GM23338 (cell line): ENCODE results near the gene OLIG1. TPM values are rescaled to one million over a fixed set of nuclear protein-coding genes. Genes with fewer than 3 reads are reported as not detected.

Experiments
- ATAC-seq: fragments of 200-7000 bp; cut with Tn5 transposase; 3 replicates; pipeline ENCODE4 v1.9.1; 2020
- DNase-seq: peaks from one replicate; pipeline ENCODE4 v3.0.0-alpha.2; 2015; ENCODE audit warnings: low spot score
- H2AFZ ChIP-seq: fragments of 200-600 bp; sonication (generic); 2 replicates; pipeline ENCODE4 v1.8.0; 2016; ENCODE audit warnings: antibody characterized with exemption, mild to moderate bottlenecking, moderate library complexity
- H3F3A ChIP-seq: fragments of 200-600 bp; sonication (generic); replicated peaks from 2 replicates; pipeline ENCODE4 v1.8.0; 2017; ENCODE audit warnings: antibody characterized with exemption, mixed run types, low read depth
- H3K27ac ChIP-seq: fragments of 200-600 bp; sonication (generic); 2 replicates; pipeline ENCODE4 v1.6.1; 2016; ENCODE audit warnings: low read depth
- H3K27me3 ChIP-seq: fragments of 200-600 bp; sonication (generic); 2 replicates; pipeline ENCODE4 v1.8.0; 2016; ENCODE audit warnings: mild to moderate bottlenecking, mixed run types, moderate library complexity; ENCODE audit not compliant: insufficient read depth
- H3K36me3 ChIP-seq: fragments of 200-600 bp; sonication (generic); 2 replicates; pipeline ENCODE4 v1.8.0; 2016; ENCODE audit warnings: mild to moderate bottlenecking; ENCODE audit not compliant: insufficient read depth
- H3K4me1 ChIP-seq: fragments of 200-600 bp; sonication (generic); 2 replicates; pipeline ENCODE4 v1.8.0; 2016; ENCODE audit warnings: mild to moderate bottlenecking, moderate library complexity; ENCODE audit not compliant: insufficient read depth
- H3K4me2 ChIP-seq: fragments of 200-600 bp; sonication (generic); 2 replicates; pipeline ENCODE4 v1.7.1; 2017; ENCODE audit warnings: mixed run types
- H3K4me3 ChIP-seq: fragments of 200-600 bp; sonication (generic); 2 replicates; pipeline ENCODE4 v1.6.1; 2016; ENCODE audit warnings: mixed run types
- H3K79me2 ChIP-seq: fragments of 200-600 bp; sonication (generic); replicated peaks from 2 replicates; pipeline ENCODE4 v1.8.0; 2017; ENCODE audit warnings: mild to moderate bottlenecking; ENCODE audit not compliant: insufficient read depth
- H3K9me2 ChIP-seq: fragments of 200-600 bp; sonication (generic); 2 replicates; pipeline ENCODE4 v1.8.0; 2017; ENCODE audit not compliant: insufficient read depth
- H4K20me1 ChIP-seq: fragments of 200-600 bp; sonication (generic); replicated peaks from 2 replicates; pipeline ENCODE4 v1.8.0; 2017; ENCODE audit warnings: mild to moderate bottlenecking; ENCODE audit not compliant: insufficient read depth
- H3K27ac Mint-ChIP-seq: 2 replicates; pipeline ENCODE4 v1.8.0; 2020; ENCODE audit warnings: inconsistent platforms, mild to moderate bottlenecking, moderate library complexity, mixed read lengths
- H3K27me3 Mint-ChIP-seq: 3 replicates; pipeline ENCODE4 v1.8.0; 2022; ENCODE audit warnings: low read depth, mild to moderate bottlenecking, moderate library complexity, mixed read lengths, inconsistent platforms; ENCODE audit not compliant: insufficient read depth, poor library complexity
- H3K36me3 Mint-ChIP-seq: 3 replicates; pipeline ENCODE4 v1.8.0; 2021; ENCODE audit warnings: low read depth, mild to moderate bottlenecking, inconsistent platforms, moderate library complexity, mixed read lengths
- H3K4me1 Mint-ChIP-seq: 3 replicates; pipeline ENCODE4 v1.8.0; 2020; ENCODE audit warnings: mild to moderate bottlenecking, inconsistent platforms, mixed read lengths
- H3K4me3 Mint-ChIP-seq: 3 replicates; pipeline ENCODE4 v1.8.0; 2021; ENCODE audit warnings: moderate library complexity, mild to moderate bottlenecking, inconsistent platforms, mixed read lengths
- H3K9me3 Mint-ChIP-seq: 3 replicates; pipeline ENCODE4 v1.8.0; 2020; ENCODE audit warnings: moderate library complexity, mild to moderate bottlenecking, inconsistent platforms, mixed read lengths
- ETS1 ChIP-seq: IDR thresholded peaks from 2 replicates; pipeline ENCODE4 v1.6.1; 2016; ENCODE audit warnings: antibody characterized with exemption
- EZH2 ChIP-seq: fragments of 200-600 bp; sonication (generic); IDR thresholded peaks from one replicate; pipeline ENCODE4 v1.8.0; 2017; ENCODE audit warnings: antibody characterized with exemption, mild to moderate bottlenecking, low read depth; ENCODE audit not compliant: unreplicated experiment
- EZH2phosphoT487 ChIP-seq: fragments of 200-600 bp; sonication (generic); IDR thresholded peaks from one replicate; pipeline ENCODE4 v1.8.1; 2018; ENCODE audit warnings: antibody characterized with exemption; ENCODE audit not compliant: unreplicated experiment
- POLR2AphosphoS5 ChIP-seq: IDR thresholded peaks from 2 replicates; pipeline ENCODE4 v1.6.1; 2016; ENCODE audit warnings: antibody characterized with exemption, low read depth
- STAT1 ChIP-seq: IDR thresholded peaks from one replicate; pipeline ENCODE4 v1.6.1; 2016; ENCODE audit warnings: antibody characterized with exemption; ENCODE audit not compliant: unreplicated experiment
- ZNF114 ChIP-seq: fragments of 250-450 bp; sonication (Bioruptor Pico); IDR thresholded peaks from 2 replicates; pipeline ENCODE4 v1.5.0; 2020; ENCODE audit warnings: mild to moderate bottlenecking, moderate library complexity
- ZNF331 ChIP-seq: fragments of 250-450 bp; sonication (Bioruptor Pico); IDR thresholded peaks from 2 replicates; pipeline ENCODE4 v1.5.0; 2020; ENCODE audit warnings: low read depth, mild to moderate bottlenecking, moderate library complexity
- polyA plus RNA-seq: library from polyadenylated mRNA; unstranded; fragments of >200 nt; fragmentation: Nextera tagmentation; extraction: Ambion mirVana; gene quantifications from 2 replicates; pipeline ENCODE4 v1.2.1, GENCODE V29; 2016
- total RNA-seq: library from RNA; depleted of rRNA; stranded (reverse); fragments of >200 nt; shearing (Covaris generic); gene quantifications from 2 replicates; pipeline ENCODE4 v1.2.3, GENCODE V29; 2014
- TF ChIP-seq, protein P1 (sequence below): fragments of 250-450 bp; sonication (Bioruptor Pico); IDR thresholded peaks from 2 replicates; pipeline ENCODE4 v1.5.0; 2020; ENCODE audit warnings: mild to moderate bottlenecking, moderate library complexity
- TF ChIP-seq, protein P2 (sequence below), 2 experiments: fragments of 200-600 bp in 1 of 2; sonication (generic) in 1 of 2; conservative IDR thresholded peaks; 2 replicates each; pipeline versions ENCODE4 v1.5.1 to v1.6.1; 2016 to 2017; ENCODE audit warnings: antibody characterized with exemption in 2 of 2, low read depth in 2 of 2, mild to moderate bottlenecking in 2 of 2, moderate library complexity in 1 of 2
- TF ChIP-seq, protein P3 (sequence below): IDR thresholded peaks from one replicate; pipeline ENCODE4 v1.6.1; 2018; ENCODE audit warnings: antibody characterized with exemption; ENCODE audit not compliant: unreplicated experiment

The OLIG1 gene
- total and polyA plus RNA-seq, 2 experiments from 2014 or later = 0.14 to 0.81 TPM

DNA sequence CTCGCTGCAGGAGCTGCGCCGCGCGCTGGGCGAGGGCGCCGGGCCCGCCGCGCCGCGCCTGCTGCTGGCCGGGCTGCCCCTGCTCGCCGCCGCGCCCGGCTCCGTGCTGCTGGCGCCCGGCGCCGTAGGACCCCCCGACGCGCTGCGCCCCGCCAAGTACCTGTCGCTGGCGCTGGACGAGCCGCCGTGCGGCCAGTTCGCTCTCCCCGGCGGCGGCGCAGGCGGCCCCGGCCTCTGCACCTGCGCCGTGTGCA is 730 bp downstream of the OLIG1 start:
- H3K4me3 ChIP-seq = peak overlapping the region; percentile 63
- Mint-ChIP-seq H3K4me3 (no peak overlapping the region; the same call in 2 of the 3 replicates), H3K27me3 (peaks cover 70% of the 10 kb centered on the region), H3K9me3 (peaks cover 14% of the 10 kb centered on the region), H3K4me1 (peaks cover 43% of the 10 kb centered on the region), H3K36me3 (peaks cover 7% of the 10 kb centered on the region), H3K27ac (no peak overlapping the region)
- peak overlapping the region; percentile 93; the same call in 1 of the 2 replicates for H2AFZ ChIP-seq
- 0 out of 2 replicates have a peak, but pooled peaks cover 5% of the 10 kb centered on the region for H3F3A ChIP-seq
- H3K27ac ChIP-seq = no peak overlapping the region
- TF ChIP-seq EZH2phosphoT487 (no peak), ETS1 (no peak), EZH2 (no peak), STAT1 (no peak), ZNF331 (CRISPR knock-in tag) (no peak), ZNF114 (CRISPR knock-in tag) (no peak), POLR2AphosphoS5 (no peak)
- TF ChIP-seq, protein P1, sequence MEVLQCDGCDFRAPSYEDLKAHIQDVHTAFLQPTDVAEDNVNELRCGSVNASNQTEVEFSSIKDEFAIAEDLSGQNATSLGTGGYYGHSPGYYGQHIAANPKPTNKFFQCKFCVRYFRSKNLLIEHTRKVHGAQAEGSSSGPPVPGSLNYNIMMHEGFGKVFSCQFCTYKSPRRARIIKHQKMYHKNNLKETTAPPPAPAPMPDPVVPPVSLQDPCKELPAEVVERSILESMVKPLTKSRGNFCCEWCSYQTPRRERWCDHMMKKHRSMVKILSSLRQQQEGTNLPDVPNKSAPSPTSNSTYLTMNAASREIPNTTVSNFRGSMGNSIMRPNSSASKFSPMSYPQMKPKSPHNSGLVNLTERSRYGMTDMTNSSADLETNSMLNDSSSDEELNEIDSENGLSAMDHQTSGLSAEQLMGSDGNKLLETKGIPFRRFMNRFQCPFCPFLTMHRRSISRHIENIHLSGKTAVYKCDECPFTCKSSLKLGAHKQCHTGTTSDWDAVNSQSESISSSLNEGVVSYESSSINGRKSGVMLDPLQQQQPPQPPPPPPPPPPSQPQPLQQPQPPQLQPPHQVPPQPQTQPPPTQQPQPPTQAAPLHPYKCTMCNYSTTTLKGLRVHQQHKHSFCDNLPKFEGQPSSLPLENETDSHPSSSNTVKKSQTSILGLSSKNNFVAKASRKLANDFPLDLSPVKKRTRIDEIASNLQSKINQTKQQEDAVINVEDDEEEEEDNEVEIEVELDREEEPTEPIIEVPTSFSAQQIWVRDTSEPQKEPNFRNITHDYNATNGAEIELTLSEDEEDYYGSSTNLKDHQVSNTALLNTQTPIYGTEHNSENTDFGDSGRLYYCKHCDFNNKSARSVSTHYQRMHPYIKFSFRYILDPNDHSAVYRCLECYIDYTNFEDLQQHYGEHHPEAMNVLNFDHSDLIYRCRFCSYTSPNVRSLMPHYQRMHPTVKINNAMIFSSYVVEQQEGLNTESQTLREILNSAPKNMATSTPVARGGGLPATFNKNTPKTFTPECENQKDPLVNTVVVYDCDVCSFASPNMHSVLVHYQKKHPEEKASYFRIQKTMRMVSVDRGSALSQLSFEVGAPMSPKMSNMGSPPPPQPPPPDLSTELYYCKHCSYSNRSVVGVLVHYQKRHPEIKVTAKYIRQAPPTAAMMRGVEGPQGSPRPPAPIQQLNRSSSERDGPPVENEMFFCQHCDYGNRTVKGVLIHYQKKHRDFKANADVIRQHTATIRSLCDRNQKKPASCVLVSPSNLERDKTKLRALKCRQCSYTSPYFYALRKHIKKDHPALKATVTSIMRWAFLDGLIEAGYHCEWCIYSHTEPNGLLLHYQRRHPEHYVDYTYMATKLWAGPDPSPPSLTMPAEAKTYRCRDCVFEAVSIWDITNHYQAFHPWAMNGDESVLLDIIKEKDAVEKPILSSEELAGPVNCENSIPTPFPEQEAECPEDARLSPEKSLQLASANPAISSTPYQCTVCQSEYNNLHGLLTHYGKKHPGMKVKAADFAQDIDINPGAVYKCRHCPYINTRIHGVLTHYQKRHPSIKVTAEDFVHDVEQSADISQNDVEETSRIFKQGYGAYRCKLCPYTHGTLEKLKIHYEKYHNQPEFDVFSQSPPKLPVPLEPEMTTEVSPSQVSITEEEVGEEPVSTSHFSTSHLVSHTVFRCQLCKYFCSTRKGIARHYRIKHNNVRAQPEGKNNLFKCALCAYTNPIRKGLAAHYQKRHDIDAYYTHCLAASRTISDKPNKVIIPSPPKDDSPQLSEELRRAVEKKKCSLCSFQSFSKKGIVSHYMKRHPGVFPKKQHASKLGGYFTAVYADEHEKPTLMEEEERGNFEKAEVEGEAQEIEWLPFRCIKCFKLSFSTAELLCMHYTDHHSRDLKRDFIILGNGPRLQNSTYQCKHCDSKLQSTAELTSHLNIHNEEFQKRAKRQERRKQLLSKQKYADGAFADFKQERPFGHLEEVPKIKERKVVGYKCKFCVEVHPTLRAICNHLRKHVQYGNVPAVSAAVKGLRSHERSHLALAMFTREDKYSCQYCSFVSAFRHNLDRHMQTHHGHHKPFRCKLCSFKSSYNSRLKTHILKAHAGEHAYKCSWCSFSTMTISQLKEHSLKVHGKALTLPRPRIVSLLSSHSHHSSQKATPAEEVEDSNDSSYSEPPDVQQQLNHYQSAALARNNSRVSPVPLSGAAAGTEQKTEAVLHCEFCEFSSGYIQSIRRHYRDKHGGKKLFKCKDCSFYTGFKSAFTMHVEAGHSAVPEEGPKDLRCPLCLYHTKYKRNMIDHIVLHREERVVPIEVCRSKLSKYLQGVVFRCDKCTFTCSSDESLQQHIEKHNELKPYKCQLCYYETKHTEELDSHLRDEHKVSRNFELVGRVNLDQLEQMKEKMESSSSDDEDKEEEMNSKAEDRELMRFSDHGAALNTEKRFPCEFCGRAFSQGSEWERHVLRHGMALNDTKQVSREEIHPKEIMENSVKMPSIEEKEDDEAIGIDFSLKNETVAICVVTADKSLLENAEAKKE (CRISPR knock-in tag) = no peak
- TF ChIP-seq, protein P2, sequence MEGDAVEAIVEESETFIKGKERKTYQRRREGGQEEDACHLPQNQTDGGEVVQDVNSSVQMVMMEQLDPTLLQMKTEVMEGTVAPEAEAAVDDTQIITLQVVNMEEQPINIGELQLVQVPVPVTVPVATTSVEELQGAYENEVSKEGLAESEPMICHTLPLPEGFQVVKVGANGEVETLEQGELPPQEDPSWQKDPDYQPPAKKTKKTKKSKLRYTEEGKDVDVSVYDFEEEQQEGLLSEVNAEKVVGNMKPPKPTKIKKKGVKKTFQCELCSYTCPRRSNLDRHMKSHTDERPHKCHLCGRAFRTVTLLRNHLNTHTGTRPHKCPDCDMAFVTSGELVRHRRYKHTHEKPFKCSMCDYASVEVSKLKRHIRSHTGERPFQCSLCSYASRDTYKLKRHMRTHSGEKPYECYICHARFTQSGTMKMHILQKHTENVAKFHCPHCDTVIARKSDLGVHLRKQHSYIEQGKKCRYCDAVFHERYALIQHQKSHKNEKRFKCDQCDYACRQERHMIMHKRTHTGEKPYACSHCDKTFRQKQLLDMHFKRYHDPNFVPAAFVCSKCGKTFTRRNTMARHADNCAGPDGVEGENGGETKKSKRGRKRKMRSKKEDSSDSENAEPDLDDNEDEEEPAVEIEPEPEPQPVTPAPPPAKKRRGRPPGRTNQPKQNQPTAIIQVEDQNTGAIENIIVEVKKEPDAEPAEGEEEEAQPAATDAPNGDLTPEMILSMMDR (conservative IDR thresholded peaks at IDR 0.05; ENCODE audit: low read depth in 2 of 2) = no peak
- TF ChIP-seq, protein P3, sequence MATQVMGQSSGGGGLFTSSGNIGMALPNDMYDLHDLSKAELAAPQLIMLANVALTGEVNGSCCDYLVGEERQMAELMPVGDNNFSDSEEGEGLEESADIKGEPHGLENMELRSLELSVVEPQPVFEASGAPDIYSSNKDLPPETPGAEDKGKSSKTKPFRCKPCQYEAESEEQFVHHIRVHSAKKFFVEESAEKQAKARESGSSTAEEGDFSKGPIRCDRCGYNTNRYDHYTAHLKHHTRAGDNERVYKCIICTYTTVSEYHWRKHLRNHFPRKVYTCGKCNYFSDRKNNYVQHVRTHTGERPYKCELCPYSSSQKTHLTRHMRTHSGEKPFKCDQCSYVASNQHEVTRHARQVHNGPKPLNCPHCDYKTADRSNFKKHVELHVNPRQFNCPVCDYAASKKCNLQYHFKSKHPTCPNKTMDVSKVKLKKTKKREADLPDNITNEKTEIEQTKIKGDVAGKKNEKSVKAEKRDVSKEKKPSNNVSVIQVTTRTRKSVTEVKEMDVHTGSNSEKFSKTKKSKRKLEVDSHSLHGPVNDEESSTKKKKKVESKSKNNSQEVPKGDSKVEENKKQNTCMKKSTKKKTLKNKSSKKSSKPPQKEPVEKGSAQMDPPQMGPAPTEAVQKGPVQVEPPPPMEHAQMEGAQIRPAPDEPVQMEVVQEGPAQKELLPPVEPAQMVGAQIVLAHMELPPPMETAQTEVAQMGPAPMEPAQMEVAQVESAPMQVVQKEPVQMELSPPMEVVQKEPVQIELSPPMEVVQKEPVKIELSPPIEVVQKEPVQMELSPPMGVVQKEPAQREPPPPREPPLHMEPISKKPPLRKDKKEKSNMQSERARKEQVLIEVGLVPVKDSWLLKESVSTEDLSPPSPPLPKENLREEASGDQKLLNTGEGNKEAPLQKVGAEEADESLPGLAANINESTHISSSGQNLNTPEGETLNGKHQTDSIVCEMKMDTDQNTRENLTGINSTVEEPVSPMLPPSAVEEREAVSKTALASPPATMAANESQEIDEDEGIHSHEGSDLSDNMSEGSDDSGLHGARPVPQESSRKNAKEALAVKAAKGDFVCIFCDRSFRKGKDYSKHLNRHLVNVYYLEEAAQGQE = no peak
- H3K27me3 ChIP-seq = peaks cover 96% of the 10 kb centered on the region
- DNase-seq (no peak), ATAC-seq (no peak)
- H4K20me1 ChIP-seq = no peaks in the 10 kb centered on the region; the same call in 1 of the 2 replicates
- H3K9me2 ChIP-seq = no peaks in the 10 kb centered on the region
- peak overlapping the region; percentile 89 for H3K4me2 ChIP-seq
- no peaks in the 10 kb centered on the region for H3K36me3 ChIP-seq
- H3K79me2 ChIP-seq = no peaks in the 10 kb centered on the region
- H3K4me1 ChIP-seq = peaks cover 33% of the 10 kb centered on the region
